Measurements from ENCODE around the gene PCDHGA1. TPM values are rescaled to one million over a fixed set of nuclear protein-coding genes. Genes with fewer than 3 reads are reported as not detected.

The PCDHGA1 gene
- polyA plus RNA-seq, 1 donor (not counting 4 experiments of a cell fraction or from before 2014, with no cell fraction given): 0.09 TPM

DNA sequence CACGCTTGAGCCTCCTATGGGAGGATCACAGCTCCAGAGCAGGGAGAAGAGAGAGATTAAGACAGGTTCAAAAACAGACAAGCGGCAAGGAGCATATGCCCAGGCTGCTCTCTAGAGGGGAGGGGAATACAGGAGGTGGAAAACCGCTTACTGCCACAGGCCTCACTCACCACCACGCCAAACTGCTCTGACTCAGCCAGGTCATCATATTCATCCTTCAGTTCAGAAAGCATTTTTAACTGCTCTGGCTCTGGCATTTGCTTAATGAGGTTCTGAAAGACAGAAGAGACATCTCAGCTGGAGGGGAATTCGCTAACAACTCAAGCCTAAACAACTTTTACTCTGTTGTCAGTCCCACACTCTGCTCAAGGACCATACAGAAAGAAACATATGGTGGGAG, 198.7 kb downstream of the PCDHGA1 start:
- TF ChIP-seq EZH2 (IDR thresholded peaks at IDR 0.05; ENCODE audit: low read length) (no peak), CTCF (optimal IDR thresholded peaks at IDR 0.05 in 1 of 3, IDR thresholded peaks at IDR 0.05 in 1 of 3, conservative IDR thresholded peaks at IDR 0.05 in 1 of 3; ENCODE audit: extremely low read depth in 1 of 3, insufficient read depth in 2 of 3, low read length in 3 of 3) (no peak)
- dilution Hi-C loops (cut with MboI; ENCODE audit: extremely low pct_ligation_motif_present, low sequenced_read_pairs): no loop called here
- DNase-seq (ENCODE audit: low read depth, low spot score) (no peak), FAIRE-seq (peak; percentile 55)
- H3K4me1 ChIP-seq (ENCODE audit: control insufficient read depth, extremely low read depth, insufficient read depth, low read length): peaks cover 19% of the 10 kb centered on the region
- no peaks in the 10 kb centered on the region for H3K9me3 ChIP-seq (ENCODE audit: control insufficient read depth, low read depth, low read length)
- H3K4me3 ChIP-seq (ENCODE audit: control insufficient read depth in 2 of 3, extremely low read depth in 1 of 3, insufficient read depth in 2 of 3, low read depth in 1 of 3, low read length in 3 of 3): no peak overlapping the region
- H3K4me2 ChIP-seq (ENCODE audit: control insufficient read depth, extremely low read depth, insufficient read depth, low read depth, low read length): no peak overlapping the region
- no peaks in the 10 kb centered on the region for H3K27me3 ChIP-seq (ENCODE audit: control insufficient read depth, extremely low read depth, insufficient read depth, low read length)
- H4K20me1 ChIP-seq (ENCODE audit: control insufficient read depth, extremely low read depth, insufficient read depth, low read length): no peaks in the 10 kb centered on the region
- no peaks in the 10 kb centered on the region for H3K79me2 ChIP-seq (ENCODE audit: control insufficient read depth, insufficient read depth, low read length)
- H3K36me3 ChIP-seq (ENCODE audit: control insufficient read depth in 2 of 2, extremely low read depth in 1 of 2, insufficient read depth in 2 of 2, low read length in 2 of 2): peaks cover 18 to 45% of the 10 kb centered on the region in 2 experiments
- H2AFZ ChIP-seq (ENCODE audit: control insufficient read depth, low read length): no peak overlapping the region
- H3K9ac ChIP-seq (ENCODE audit: control insufficient read depth, extremely low read depth, insufficient read depth, low read length): peak overlapping the region; percentile 39
- no peaks in the 10 kb centered on the region for H3K9me1 ChIP-seq (ENCODE audit: control insufficient read depth, extremely low read depth, insufficient read depth, low read length)
- H3K27ac ChIP-seq (ENCODE audit: control insufficient read depth, insufficient read depth, low read length): peak overlapping the region; percentile 37

DNA sequence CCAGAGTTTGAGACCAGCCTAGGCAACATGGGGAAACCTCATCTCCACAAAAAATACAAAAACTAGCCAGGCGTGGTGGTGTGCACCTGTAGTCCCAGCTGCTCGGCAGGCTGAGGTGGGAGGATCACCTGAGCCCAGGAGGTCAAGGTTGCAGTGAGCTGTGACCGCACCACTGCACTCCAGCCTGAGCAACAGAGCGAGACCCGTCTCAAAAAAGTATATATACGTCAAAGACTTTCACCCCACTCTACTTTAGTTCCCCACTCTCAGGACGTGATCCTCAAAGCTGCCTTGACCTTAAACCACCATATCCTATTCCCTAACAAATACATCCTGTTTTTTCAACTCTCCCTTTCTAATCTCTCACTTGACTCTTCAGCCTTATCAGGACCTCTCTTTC, 199.6 kb downstream of the PCDHGA1 start:
- no peaks in the 10 kb centered on the region for H4K20me1 ChIP-seq (ENCODE audit: control insufficient read depth, extremely low read depth, insufficient read depth, low read length)
- no peak for DNase-seq (ENCODE audit: low read depth, low spot score)
- no peak overlapping the region for H3K4me2 ChIP-seq (ENCODE audit: control insufficient read depth, extremely low read depth, insufficient read depth, low read depth, low read length)
- H3K4me1 ChIP-seq (ENCODE audit: control insufficient read depth, extremely low read depth, insufficient read depth, low read length): peaks cover 13% of the 10 kb centered on the region
- H3K9ac ChIP-seq (ENCODE audit: control insufficient read depth, extremely low read depth, insufficient read depth, low read length): no peak overlapping the region
- H3K9me3 ChIP-seq (ENCODE audit: control insufficient read depth, low read depth, low read length): no peaks in the 10 kb centered on the region
- no peak overlapping the region for H2AFZ ChIP-seq (ENCODE audit: control insufficient read depth, low read length)
- no peaks in the 10 kb centered on the region for H3K9me1 ChIP-seq (ENCODE audit: control insufficient read depth, extremely low read depth, insufficient read depth, low read length)
- dilution Hi-C loops (cut with MboI; ENCODE audit: extremely low pct_ligation_motif_present, low sequenced_read_pairs): no loop called here
- FAIRE-seq: no peak
- no peak overlapping the region for H3K27ac ChIP-seq (ENCODE audit: control insufficient read depth, insufficient read depth, low read length)
- H3K27me3 ChIP-seq (ENCODE audit: control insufficient read depth, extremely low read depth, insufficient read depth, low read length): no peaks in the 10 kb centered on the region
- no peak overlapping the region for H3K4me3 ChIP-seq (ENCODE audit: control insufficient read depth in 2 of 3, extremely low read depth in 1 of 3, insufficient read depth in 2 of 3, low read depth in 1 of 3, low read length in 3 of 3)
- H3K36me3 ChIP-seq (ENCODE audit: control insufficient read depth in 2 of 2, extremely low read depth in 1 of 2, insufficient read depth in 2 of 2, low read length in 2 of 2): peaks cover 18 to 40% of the 10 kb centered on the region in 2 experiments
- H3K79me2 ChIP-seq (ENCODE audit: control insufficient read depth, insufficient read depth, low read length): no peaks in the 10 kb centered on the region
- TF ChIP-seq EZH2 (IDR thresholded peaks at IDR 0.05; ENCODE audit: low read length) (no peak), CTCF (optimal IDR thresholded peaks at IDR 0.05 in 1 of 3, IDR thresholded peaks at IDR 0.05 in 1 of 3, conservative IDR thresholded peaks at IDR 0.05 in 1 of 3; ENCODE audit: extremely low read depth in 1 of 3, insufficient read depth in 2 of 3, low read length in 3 of 3) (no peak)

Measured in keratinocyte (primary cell).